Measurements from ENCODE around the gene SAYSD1.

Gene SAYSD1

DNA sequence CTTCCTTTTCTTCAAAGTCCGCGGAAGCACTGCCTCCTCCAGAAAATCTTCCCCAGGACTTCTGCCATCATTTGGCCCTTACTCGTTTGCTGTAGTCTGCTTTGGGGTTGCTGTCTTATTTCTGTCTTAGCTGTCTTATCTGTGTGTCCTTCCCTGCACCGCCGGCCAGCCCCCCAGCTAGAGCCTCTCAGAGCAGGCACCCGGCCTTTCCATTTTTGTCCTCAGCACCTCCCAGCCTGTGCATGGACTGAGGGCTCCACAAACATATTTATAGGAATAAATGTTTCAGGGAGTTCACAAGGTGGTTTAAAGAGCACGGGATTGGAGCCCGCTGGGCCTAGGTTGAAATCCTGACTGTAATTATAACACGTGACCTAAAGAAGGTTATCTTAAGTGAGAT lies 58.3 kb downstream of the SAYSD1 start:
- TF ChIP-seq, protein P1, sequence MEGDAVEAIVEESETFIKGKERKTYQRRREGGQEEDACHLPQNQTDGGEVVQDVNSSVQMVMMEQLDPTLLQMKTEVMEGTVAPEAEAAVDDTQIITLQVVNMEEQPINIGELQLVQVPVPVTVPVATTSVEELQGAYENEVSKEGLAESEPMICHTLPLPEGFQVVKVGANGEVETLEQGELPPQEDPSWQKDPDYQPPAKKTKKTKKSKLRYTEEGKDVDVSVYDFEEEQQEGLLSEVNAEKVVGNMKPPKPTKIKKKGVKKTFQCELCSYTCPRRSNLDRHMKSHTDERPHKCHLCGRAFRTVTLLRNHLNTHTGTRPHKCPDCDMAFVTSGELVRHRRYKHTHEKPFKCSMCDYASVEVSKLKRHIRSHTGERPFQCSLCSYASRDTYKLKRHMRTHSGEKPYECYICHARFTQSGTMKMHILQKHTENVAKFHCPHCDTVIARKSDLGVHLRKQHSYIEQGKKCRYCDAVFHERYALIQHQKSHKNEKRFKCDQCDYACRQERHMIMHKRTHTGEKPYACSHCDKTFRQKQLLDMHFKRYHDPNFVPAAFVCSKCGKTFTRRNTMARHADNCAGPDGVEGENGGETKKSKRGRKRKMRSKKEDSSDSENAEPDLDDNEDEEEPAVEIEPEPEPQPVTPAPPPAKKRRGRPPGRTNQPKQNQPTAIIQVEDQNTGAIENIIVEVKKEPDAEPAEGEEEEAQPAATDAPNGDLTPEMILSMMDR (IDR thresholded peaks at IDR 0.05; ENCODE audit: low read depth, low read length): no peak
- DNase-seq (ENCODE audit: extremely low read depth, low read depth): no peak

DNA sequence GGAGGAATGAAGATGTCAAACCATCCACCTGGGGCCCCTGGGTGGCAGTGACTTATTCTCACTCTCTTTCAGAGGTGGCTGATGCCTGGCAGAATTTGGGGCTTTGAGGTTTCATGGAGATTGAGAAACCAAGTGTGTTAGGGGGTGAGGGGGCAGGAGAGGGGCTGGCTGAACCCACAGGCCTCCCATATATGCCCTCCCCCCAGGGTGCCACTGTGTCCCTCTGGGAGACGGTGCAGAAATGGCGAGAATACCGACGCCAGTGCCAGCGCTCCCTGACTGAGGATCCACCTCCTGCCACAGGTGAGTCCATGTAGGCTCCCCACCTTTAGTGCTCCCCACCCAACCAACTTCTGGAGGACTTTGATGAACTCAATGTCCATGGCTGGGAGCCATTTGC lies 58.8 kb downstream of the SAYSD1 start:
- TF ChIP-seq, protein P1 (IDR thresholded peaks at IDR 0.05; ENCODE audit: low read depth, low read length): no peak
- DNase-seq (ENCODE audit: extremely low read depth, low read depth): no peak

DNA sequence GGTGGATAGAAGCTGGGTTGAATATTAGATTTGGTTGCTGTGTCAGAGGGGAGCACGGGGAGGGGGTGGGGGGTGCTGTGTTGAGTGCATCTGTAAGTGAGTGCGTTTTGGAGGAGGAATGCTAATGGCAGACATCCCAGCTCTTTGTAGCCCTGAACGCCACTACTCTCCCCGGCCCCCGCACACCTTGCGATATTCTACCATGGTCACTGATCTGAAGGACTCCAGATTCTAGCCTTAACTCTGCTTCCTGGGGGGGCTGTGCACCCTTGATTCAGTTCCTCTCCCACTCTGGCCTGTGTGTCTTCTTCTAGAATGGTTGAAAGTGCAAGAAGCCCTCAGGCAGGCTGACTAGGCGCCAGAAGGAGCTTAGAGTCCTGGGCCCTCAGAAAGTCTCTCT lies 59.3 kb downstream of the SAYSD1 start:
- TF ChIP-seq, protein P1 (IDR thresholded peaks at IDR 0.05; ENCODE audit: low read depth, low read length): no peak
- no peak for DNase-seq (ENCODE audit: extremely low read depth, low read depth)

DNA sequence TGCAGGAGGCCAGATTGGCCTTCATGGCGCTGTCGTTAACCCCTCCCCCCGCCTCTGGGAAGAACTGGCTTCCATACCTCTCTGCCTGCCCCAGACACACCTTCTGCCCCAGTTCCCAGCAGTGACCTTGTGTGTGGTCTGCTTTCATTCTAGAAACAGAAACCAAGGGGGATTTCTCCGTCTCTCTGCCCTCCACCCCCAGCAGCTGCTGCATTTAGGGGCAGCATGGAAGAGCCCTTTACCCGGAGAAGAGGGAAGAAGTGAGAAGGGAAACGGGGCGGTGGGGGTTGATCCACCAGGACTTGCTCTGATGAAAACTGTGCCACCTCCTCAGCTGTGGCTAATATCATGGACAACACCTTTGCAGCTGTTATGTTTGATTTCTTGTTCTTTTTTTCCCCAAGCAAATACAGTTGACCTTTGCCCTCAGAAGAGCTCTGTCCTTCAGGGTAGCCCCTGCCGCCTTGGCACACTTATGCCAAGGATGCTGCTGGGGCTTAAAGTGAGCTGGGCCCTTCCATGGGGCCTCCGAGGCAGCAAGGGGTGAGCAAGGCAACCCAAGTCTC lies 60.3 kb downstream of the SAYSD1 start:
- TF ChIP-seq, protein P1 (IDR thresholded peaks at IDR 0.05; ENCODE audit: low read depth, low read length): no peak
- no peak for DNase-seq (ENCODE audit: extremely low read depth, low read depth)

Data from AG09319 (cell line).